ENCODE data around the gene ARHGAP26.

Gene ARHGAP26

GRCh38 chr5:143229896-143230675 lies 459.9 kb downstream of the ARHGAP26 start:
- intact Hi-C loops (cut with DNase I): no loop called here
- peak; percentile 40 to 94 (median 74) for DNase-seq

- no peak for DNase-seq
- intact Hi-C loops (cut with DNase I): no loop called here
These were observed 460.5 kb downstream of the ARHGAP26 start for GRCh38 chr5:143230676-143230996.

GRCh38 chr5:143231416-143231815 lies 461.2 kb downstream of the ARHGAP26 start:
- no peak for DNase-seq
- intact Hi-C loops (cut with DNase I): no loop called here

- intact Hi-C loops (cut with DNase I): no loop called here
- no peak for DNase-seq
These were observed 462.0 kb downstream of the ARHGAP26 start for GRCh38 chr5:143231973-143232812.

- intact Hi-C loops (cut with DNase I): no loop called here
- no peak for DNase-seq
These were observed 462.9 kb downstream of the ARHGAP26 start for GRCh38 chr5:143233031-143233430.

- intact Hi-C loops (cut with DNase I): no loop called here
- no peak for DNase-seq
These were observed 464.1 kb downstream of the ARHGAP26 start for GRCh38 chr5:143234162-143234842.

- intact Hi-C loops (cut with DNase I): no loop called here
- DNase-seq: no peak
These were observed 465.2 kb downstream of the ARHGAP26 start for GRCh38 chr5:143235423-143235822.

GRCh38 chr5:143236682-143237081 lies 466.5 kb downstream of the ARHGAP26 start:
- intact Hi-C loops (cut with DNase I): no loop called here
- DNase-seq: no peak

- intact Hi-C loops (cut with DNase I): no loop called here
These were observed 467.5 kb downstream of the ARHGAP26 start for GRCh38 chr5:143237664-143238063.

GRCh38 chr5:143238620-143239019 lies 468.4 kb downstream of the ARHGAP26 start:
- intact Hi-C loops (cut with DNase I): no loop called here
- no peak for DNase-seq

More at GRCh38 chr5:143237664-143238063, 467.5 kb downstream of the ARHGAP26 start:
- DNase-seq: no peak

GRCh38 chr5:143239882-143240518 lies 469.8 kb downstream of the ARHGAP26 start:
- intact Hi-C loops (cut with DNase I): no loop called here
- DNase-seq: no peak

GRCh38 chr5:143241892-143242291 lies 471.7 kb downstream of the ARHGAP26 start:
- intact Hi-C loops (cut with DNase I): no loop called here
- DNase-seq: no peak

- DNase-seq: no peak
- intact Hi-C loops (cut with DNase I): no loop called here
These were observed 472.9 kb downstream of the ARHGAP26 start for GRCh38 chr5:143243103-143243502.

GRCh38 chr5:143244000-143244736 lies 474.0 kb downstream of the ARHGAP26 start:
- no peak for DNase-seq
- intact Hi-C loops (cut with DNase I): no loop called here

GRCh38 chr5:143244990-143245389 lies 474.8 kb downstream of the ARHGAP26 start:
- DNase-seq: no peak
- intact Hi-C loops (cut with DNase I): no loop called here

GRCh38 chr5:143245929-143246561 lies 475.9 kb downstream of the ARHGAP26 start:
- intact Hi-C loops (cut with DNase I): no loop called here
- DNase-seq: no peak

- DNase-seq: no peak
- intact Hi-C loops (cut with DNase I): no loop called here
These were observed 477.1 kb downstream of the ARHGAP26 start for GRCh38 chr5:143247134-143247815.

- intact Hi-C loops (cut with DNase I): no loop called here
- no peak for DNase-seq
These were observed 478.2 kb downstream of the ARHGAP26 start for GRCh38 chr5:143248391-143248790.

Measured in head of caudate nucleus (tissue), 42 donors.